Right lobe of liver (tissue), 6 donors: ENCODE measurements around the gene BCL2A1. TPM values are rescaled to one million over a fixed set of nuclear protein-coding genes. Genes with fewer than 3 reads are reported as not detected.
A peak's percentile ranks its signal among the peaks of the same experiment; 100 is the strongest.

Source experiments
- ATAC-seq, 4 donors: fragments of 200-7000 bp; cut with Tn5 transposase; one replicate each; pipeline ENCODE4 v1.9.1; 2020; ENCODE audit warnings: mild to moderate bottlenecking in 4 of 4, moderate library complexity in 4 of 4
- DNase-seq, 3 donors: peaks; one replicate each; pipeline ENCODE4 v3.0.0-alpha.2; 2020
- H3K27ac ChIP-seq, 3 donors: fragments of 200-600 bp; one replicate each; pipeline ENCODE4 v1.8.0; 2022
- H3K27me3 ChIP-seq, 2 donors: fragments of 200-600 bp; one replicate each; pipeline ENCODE4 v1.8.0; 2022
- H3K36me3 ChIP-seq, 4 donors: fragments of 200-600 bp; sonication (generic) in 1 of 4; one replicate each; pipeline versions ENCODE4 v1.5.1 to v1.8.0; 2017 to 2022; ENCODE audit warnings: control low read depth in 1 of 4
- H3K4me1 ChIP-seq, 4 donors: fragments of 200-600 bp; sonication (generic) in 1 of 4; one replicate each; pipeline versions ENCODE4 v1.5.1 to v1.8.0; 2017 to 2022; ENCODE audit warnings: control low read depth in 1 of 4
- H3K4me3 ChIP-seq, 3 donors: fragments of 200-600 bp; one replicate each; pipeline ENCODE4 v1.8.0; 2022
- H3K9me3 ChIP-seq, 4 donors: fragments of 200-600 bp; sonication (generic) in 1 of 4; one replicate each; pipeline versions ENCODE4 v1.5.1 to v1.8.0; 2017 to 2022; ENCODE audit warnings: control low read depth in 1 of 4
- POLR2A ChIP-seq: fragments of 450-650 bp; IDR thresholded peaks from one replicate; pipeline ENCODE4 v1.6.1; 2017; ENCODE audit warnings: antibody characterized with exemption, mild to moderate bottlenecking
- WGBS: methylation state at CpG from one replicate; pipeline ENCODE4 v1.1.6; 2018; ENCODE audit warnings: low coverage, low lambda C conversion rate; ENCODE audit not compliant: insufficient coverage; ENCODE audit errors: missing lambda C conversion rate; 5-methylcytosine and 5-hydroxymethylcytosine counted together
- intact Hi-C, 2 donors: fragments of 100-400 bp; cut with DNase I; formaldehyde crosslinking; loops; one replicate each; pipeline versions ENCODE4 v1.11.2 to v1.14.1; 2022
- total RNA-seq, 6 experiments: library from RNA; depleted of rRNA in 2 of 6; stranded (reverse); fragments of >200 nt in 2 of 6; fragmentation: NEBNext Ultra II Directional in 3 of 6; extraction: Animal tissue kit (Norgen Biotek cat#: 25700) in 3 of 6; gene quantifications; one replicate each; pipeline versions ENCODE4 v1.1.0 to v1.2.4, GENCODE V29; 2016 to 2023
- TF ChIP-seq, protein P1 (sequence below), 4 donors: fragments of 200-600 bp in 3 of 4; fragments of 450-650 bp in 1 of 4; IDR thresholded peaks; one replicate each; pipeline versions ENCODE4 v1.5.1 to v1.8.0; 2016 to 2022; ENCODE audit warnings: antibody characterized with exemption in 4 of 4, mild to moderate bottlenecking in 2 of 4
- donor health status: DM: no; HTN: yes; CAD: no.
- donor health status: DM: no; HTN: no; CAD: no.
- donor health status: DM: no; HTN: no; CAD: no.
- donor health status: DM: no; HTN: yes; CAD: no.
- donor health status: DM: no; HTN: yes; CAD: no.

BCL2A1 gene
- total RNA-seq, 6 experiments from 2014 or later = 0.26 to 6.9 (median 1.8) TPM

DNA sequence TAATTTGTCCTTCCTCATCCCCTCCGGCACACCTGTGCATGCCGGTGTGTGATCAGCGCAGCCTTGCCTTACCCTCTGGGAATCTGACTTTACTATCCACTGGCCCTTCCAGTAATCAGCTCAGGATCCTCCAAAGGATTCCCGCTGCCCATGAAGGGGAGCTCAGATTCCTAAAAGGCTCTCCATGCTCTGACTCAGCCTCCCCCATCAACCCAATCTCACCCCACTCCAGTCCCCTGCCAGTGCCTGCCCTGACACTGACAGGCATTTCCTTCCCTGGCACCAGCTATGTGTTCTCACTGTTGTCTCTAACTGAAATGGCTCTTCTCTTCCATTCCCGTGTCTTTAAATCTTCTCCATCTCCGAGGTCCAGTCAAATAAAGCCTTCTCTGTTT is 7.3 kb upstream of the BCL2A1 start:
- 77% methylated on average over 5 of the region's 6 CpGs for WGBS
- intact Hi-C loops = no loop called here

DNA sequence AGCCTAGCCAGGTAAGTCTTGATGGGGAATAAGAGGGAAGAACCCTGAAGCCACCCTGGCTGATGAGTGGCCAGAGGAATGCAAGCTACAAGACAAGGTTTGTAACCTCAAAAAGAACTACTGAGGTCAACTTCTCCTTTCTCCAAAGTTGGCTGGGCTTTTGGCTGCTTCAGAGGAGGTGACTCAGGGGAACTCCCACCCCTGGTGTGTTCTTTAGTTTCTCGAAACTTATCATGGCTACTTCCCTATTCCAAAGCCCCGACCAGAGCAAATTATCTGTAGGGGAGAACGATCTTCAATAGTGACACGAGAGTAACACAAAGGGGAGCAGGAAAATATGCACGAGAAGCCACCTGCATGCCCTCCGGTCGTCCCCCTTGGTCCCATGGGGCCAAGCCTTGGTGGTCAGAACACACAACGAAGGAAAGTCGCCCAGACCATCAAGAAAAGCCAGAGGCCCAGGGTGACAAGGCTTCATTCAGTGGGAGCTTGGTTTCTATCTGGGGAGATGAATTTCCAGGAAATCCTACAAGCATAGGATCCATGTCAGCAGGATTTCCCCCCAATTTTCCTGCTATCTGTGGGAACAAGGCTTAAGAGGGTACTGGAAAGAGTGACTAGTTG is 6.5 kb upstream of the BCL2A1 start:
- Histone ChIP-seq H3K27me3 (no peaks in the 10 kb centered on the region), H3K4me1 (peaks cover 0 to 29% (median 0%) of the 10 kb centered on the region in 4 donors), H3K9me3 (no peaks in the 10 kb centered on the region), H3K4me3 (no peak overlapping the region), H3K27ac (peak overlapping the region in 1 of 3 donors; percentile 43), H3K36me3 (no peaks in the 10 kb centered on the region)
- intact Hi-C loops = no loop called here
- ATAC-seq (peak; percentile 2 to 31 (median 20)), DNase-seq (no peak)
- WGBS = 54% methylated on average over 7 of the region's 9 CpGs
- TF ChIP-seq, protein P1, sequence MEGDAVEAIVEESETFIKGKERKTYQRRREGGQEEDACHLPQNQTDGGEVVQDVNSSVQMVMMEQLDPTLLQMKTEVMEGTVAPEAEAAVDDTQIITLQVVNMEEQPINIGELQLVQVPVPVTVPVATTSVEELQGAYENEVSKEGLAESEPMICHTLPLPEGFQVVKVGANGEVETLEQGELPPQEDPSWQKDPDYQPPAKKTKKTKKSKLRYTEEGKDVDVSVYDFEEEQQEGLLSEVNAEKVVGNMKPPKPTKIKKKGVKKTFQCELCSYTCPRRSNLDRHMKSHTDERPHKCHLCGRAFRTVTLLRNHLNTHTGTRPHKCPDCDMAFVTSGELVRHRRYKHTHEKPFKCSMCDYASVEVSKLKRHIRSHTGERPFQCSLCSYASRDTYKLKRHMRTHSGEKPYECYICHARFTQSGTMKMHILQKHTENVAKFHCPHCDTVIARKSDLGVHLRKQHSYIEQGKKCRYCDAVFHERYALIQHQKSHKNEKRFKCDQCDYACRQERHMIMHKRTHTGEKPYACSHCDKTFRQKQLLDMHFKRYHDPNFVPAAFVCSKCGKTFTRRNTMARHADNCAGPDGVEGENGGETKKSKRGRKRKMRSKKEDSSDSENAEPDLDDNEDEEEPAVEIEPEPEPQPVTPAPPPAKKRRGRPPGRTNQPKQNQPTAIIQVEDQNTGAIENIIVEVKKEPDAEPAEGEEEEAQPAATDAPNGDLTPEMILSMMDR (IDR thresholded peaks at IDR 0.05) = no peak
- TF ChIP-seq POLR2A = no peak

More for the DNA sequence above, 7.3 kb upstream of the BCL2A1 start:
- no peak overlapping the region for H3K4me3 ChIP-seq
- DNase-seq = no peak
- no peaks in the 10 kb centered on the region for H3K27me3 ChIP-seq
- H3K9me3 ChIP-seq = no peaks in the 10 kb centered on the region
- H3K27ac ChIP-seq = peak overlapping the region; percentile 8 to 76 (median 66)
- peaks cover 0 to 25% (median 0%) of the 10 kb centered on the region in 4 donors for H3K4me1 ChIP-seq
- TF ChIP-seq, protein P1 (IDR thresholded peaks at IDR 0.05) = no peak
- no peak for TF ChIP-seq POLR2A
- ATAC-seq = peak in 1 of 4 donors; percentile 12
- no peaks in the 10 kb centered on the region for H3K36me3 ChIP-seq

DNA sequence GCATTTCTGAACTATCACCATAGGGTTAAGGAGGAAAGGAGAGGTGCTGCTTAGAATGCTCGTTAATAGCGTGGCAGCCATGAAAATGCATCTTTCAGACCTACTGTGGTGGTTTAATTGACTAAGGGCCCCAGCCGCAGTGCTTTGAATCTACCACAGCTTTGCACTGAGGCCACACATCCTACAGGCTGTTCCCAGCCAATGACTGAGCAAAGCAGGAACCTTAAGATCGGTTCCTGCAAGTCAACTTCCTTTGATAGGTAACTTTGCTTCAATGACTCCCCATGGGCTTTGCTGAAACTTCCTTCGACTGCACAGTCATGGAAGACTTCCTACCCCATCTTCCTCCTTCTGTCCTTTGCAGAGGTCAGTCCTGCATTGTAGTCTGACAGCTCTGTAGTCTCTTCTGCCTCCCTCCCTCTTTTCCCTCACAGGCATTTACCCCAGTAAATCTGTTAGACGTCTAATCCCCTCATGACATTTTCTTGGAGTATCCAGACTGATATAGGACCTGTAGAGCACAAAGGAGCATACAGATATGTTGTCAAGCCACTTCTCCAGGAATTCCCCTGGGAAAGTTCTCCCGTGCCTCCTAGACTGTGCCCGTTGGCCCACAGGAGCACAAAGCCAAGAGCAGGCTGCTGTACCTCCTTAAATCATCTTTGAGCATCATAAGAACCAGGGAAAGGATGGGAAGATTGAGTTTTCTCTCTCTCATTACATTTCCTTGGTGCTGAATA is 2.6 kb upstream of the BCL2A1 start:
- 75% methylated on average over 6 of the region's 8 CpGs for WGBS
- ATAC-seq = peak in 1 of 4 donors; percentile 18
- no peak overlapping the region for H3K4me3 ChIP-seq
- peak overlapping the region in 1 of 3 donors; percentile 8 for H3K27ac ChIP-seq
- peaks cover 0 to 27% (median 0%) of the 10 kb centered on the region in 4 donors for H3K4me1 ChIP-seq
- no peaks in the 10 kb centered on the region for H3K9me3 ChIP-seq
- H3K36me3 ChIP-seq = no peaks in the 10 kb centered on the region
- TF ChIP-seq, protein P1 (IDR thresholded peaks at IDR 0.05) = no peak
- DNase-seq = no peak
- H3K27me3 ChIP-seq = no peaks in the 10 kb centered on the region
- intact Hi-C loops = no loop called here

DNA sequence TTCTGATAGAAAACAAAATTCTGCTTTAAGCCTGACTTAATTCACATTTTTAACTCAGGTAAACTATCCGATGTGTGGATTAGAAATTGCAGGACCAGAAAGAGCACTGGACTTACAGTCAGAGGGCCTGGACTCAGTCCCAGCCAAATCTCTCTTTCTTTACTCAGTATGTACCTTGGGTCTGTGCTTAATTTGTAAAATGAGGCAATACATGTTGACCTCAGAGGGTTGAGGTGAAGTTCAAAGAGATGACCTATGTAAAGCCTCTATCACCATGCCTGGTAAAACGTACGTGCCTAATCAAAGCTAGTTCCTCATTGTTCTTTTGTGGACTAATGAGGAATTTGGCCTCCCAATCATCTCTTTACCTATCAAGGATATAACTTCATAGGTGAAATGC is 1.9 kb upstream of the BCL2A1 start:
- ATAC-seq (peak; percentile 86 to 93 (median 90)), DNase-seq (no peak)
- TF ChIP-seq, protein P1 (IDR thresholded peaks at IDR 0.05) = no peak
- TF ChIP-seq POLR2A = no peak
- WGBS = 16% methylated on average over 3 of the region's 3 CpGs
- H3K4me3 ChIP-seq = no peak overlapping the region
- no peaks in the 10 kb centered on the region for H3K27me3 ChIP-seq
- H3K9me3 ChIP-seq = no peaks in the 10 kb centered on the region
- peaks cover 0 to 23% (median 0%) of the 10 kb centered on the region in 4 donors for H3K4me1 ChIP-seq
- no peaks in the 10 kb centered on the region for H3K36me3 ChIP-seq
- intact Hi-C loops = no loop called here
- peak overlapping the region in 2 of 3 donors; percentile 39 to 66 for H3K27ac ChIP-seq
